Ovary (tissue), 3 donors: Measurements from ENCODE around the gene OLA1.

Experiments
- CTCF ChIP-seq, 3 donors: fragments of 450-650 bp in 2 of 3; fragments of 200-600 bp in 1 of 3; IDR thresholded peaks; one replicate each; pipeline versions ENCODE4 v1.5.1 to v1.8.0; 2016 to 2022; ENCODE audit warnings: antibody characterized with exemption in 3 of 3, mild to moderate bottlenecking in 1 of 3
- EP300 ChIP-seq: sonication (generic); formaldehyde crosslinking; IDR thresholded peaks from one replicate; pipeline ENCODE4 v1.6.1; 2017; ENCODE audit warnings: antibody characterized with exemption
- POLR2A ChIP-seq: fragments of 450-650 bp; IDR thresholded peaks from one replicate; pipeline ENCODE4 v1.6.1; 2017; ENCODE audit warnings: antibody characterized with exemption, mild to moderate bottlenecking, moderate library complexity
- donor health status: DM: no; HTN: no; CAD: no.

DNA sequence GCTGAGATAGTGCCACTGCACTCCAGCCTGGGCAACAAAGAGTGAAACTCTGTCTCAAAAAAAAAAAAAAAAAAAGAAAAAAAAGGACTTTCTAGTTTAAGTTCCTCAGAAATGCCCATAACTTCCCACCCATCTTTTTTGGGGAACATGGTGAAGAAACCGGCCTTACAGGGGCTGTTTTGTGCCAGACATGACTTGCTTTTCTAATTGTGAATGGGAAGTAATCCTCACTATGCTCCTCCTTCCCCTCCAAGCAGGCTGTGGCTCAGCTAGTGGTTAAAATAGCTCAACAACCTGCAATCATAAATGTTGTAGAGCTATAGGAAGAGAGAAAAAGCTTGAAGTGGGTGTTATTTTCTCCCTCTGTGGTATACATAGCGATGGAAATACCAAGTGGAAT is 34.1 kb upstream of the OLA1 start:
- TF ChIP-seq CTCF (IDR thresholded peaks at IDR 0.05) (no peak), POLR2A (no peak), EP300 (no peak)
